Fibroblast of the aortic adventitia (primary cell): ENCODE results near the gene OPN4. TPM values are rescaled to one million over a fixed set of nuclear protein-coding genes. Genes with fewer than 3 reads are reported as not detected.

Source experiments
- DNase-seq: peaks from one replicate; pipeline ENCODE4 v3.0.0-alpha.2; 2010; ENCODE audit warnings: low read depth
- H3K4me3 ChIP-seq: 2 replicates; pipeline ENCODE4 v1.5.1; 2011; ENCODE audit warnings: low read depth, mild to moderate bottlenecking, control low read depth, low read length, moderate library complexity
- CTCF ChIP-seq: IDR thresholded peaks from 2 replicates; pipeline ENCODE4 v1.5.1; 2011; ENCODE audit warnings: mild to moderate bottlenecking, low read length, control low read depth, inconsistent platforms; ENCODE audit not compliant: insufficient read depth
- total RNA-seq: library from RNA; depleted of rRNA; stranded (reverse); fragments of >200 nt; gene quantifications from 2 replicates; pipeline ENCODE4 v1.2.3, GENCODE V29; 2012; ENCODE audit warnings: low replicate concordance

Gene OPN4
- total RNA-seq, 1 donor = not detected

GRCh38 chr10:86652361-86653202, 1.8 kb upstream of the OPN4 start:
- DNase-seq = peak; percentile 30
- TF ChIP-seq CTCF = no peak
- H3K4me3 ChIP-seq = no peak overlapping the region

DNA sequence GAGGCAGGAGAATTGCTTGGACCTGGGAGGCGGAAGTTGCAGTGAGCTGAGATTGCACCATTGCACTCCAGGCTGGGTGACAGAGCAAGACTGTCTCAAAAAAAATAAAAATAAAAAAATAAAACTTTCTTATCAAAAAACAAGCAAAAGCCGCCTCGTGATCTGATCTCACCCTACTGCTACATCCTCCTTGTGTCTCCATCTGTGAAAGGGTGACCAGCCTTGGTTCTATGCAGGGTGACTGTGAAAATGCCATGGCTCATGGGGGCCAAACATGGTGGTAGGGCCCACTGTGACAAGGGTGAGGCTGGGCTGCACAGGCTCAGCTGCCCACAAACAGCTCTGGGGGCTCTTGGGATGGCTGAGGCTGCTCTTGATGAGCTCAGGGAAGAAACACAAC, 968 bp upstream of the OPN4 start:
- H3K4me3 ChIP-seq = no peak overlapping the region
- no peak for TF ChIP-seq CTCF
- DNase-seq = no peak

- no peak for DNase-seq
- no peak overlapping the region for H3K4me3 ChIP-seq
- no peak for TF ChIP-seq CTCF
Measured at GRCh38 chr10:86653987-86654386, 360 bp upstream of the OPN4 start.

DNA sequence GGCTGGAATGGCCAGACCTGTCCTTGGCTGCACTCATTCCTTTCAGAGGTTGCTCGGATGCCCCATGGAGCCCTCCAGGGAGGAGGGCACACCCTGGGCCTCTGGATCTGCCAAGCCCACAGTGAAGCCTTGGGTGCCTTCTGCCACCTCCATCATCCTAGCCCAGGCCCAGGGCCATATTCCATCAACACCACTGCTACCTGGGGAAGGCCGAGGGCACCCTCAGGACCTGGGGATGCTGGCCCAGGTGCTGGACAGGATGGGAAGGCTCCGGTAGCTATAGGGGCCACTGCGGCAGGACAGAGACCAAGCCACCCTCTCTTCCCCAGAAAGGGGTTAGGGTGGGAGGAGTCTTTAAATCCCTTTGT, 810 bp downstream of the OPN4 start:
- TF ChIP-seq CTCF = no peak
- DNase-seq = no peak
- no peak overlapping the region for H3K4me3 ChIP-seq

DNA sequence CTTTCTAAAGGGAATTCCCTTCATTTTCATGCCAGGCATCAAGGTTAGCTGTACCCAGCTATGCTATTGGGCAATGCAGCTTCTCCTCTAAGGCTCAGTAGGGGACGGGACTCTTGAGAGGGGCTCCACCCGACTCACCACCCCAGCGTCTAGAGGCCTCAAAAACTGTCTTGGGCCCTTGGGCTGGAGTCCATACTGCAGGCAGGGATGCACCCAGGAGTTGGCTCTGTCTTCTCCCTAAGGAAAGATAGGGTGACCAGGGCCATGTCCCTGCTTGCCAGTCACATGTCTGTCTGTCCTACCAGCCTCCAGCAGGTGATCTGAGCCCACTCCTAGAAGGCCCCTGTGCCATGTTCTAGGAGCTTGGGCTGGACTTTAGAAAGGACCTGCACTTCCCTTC, 1.2 kb downstream of the OPN4 start:
- no peak for DNase-seq
- TF ChIP-seq CTCF = no peak
- no peak overlapping the region for H3K4me3 ChIP-seq

GRCh38 chr10:86657011-86657395, 2.7 kb downstream of the OPN4 start:
- no peak for DNase-seq
- TF ChIP-seq CTCF = no peak
- H3K4me3 ChIP-seq = no peak overlapping the region
